Activated T-helper 1 cell treated with Interleukin-2 at 50 U/mL for 16 hours (primary cell): Measurements from ENCODE around the gene RAI2.
"Not testable (repeated sequence)": the region's sequence is repeated elsewhere in the genome, so short reads cannot be mapped to it uniquely, and the experiment has no call there.

Source experiments
- DNase-seq: peaks from one replicate; pipeline ENCODE4 v3.0.0-alpha.2; 2020; ENCODE audit warnings: low read depth

Gene RAI2

DNA sequence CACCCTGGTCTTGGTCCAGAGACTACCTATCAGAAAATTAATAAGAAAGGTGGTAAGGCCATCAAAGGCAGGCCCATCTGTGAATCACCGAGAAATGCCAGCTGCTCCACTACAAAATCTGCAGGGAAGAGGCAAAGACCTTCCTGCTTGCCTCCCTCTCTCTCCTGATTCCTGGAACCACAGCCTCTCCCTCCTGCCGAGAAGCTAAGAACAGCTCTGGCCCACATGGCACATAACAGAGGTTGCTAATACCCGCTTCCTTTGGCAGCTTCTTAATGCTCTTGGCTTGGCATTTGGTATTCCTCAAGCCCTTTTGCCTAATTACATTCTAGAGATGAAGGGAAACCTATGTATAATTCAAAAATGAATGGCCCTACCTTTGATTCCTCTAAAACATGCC lies 32.9 kb downstream of the RAI2 start:
- DNase-seq, result no peak

DNA sequence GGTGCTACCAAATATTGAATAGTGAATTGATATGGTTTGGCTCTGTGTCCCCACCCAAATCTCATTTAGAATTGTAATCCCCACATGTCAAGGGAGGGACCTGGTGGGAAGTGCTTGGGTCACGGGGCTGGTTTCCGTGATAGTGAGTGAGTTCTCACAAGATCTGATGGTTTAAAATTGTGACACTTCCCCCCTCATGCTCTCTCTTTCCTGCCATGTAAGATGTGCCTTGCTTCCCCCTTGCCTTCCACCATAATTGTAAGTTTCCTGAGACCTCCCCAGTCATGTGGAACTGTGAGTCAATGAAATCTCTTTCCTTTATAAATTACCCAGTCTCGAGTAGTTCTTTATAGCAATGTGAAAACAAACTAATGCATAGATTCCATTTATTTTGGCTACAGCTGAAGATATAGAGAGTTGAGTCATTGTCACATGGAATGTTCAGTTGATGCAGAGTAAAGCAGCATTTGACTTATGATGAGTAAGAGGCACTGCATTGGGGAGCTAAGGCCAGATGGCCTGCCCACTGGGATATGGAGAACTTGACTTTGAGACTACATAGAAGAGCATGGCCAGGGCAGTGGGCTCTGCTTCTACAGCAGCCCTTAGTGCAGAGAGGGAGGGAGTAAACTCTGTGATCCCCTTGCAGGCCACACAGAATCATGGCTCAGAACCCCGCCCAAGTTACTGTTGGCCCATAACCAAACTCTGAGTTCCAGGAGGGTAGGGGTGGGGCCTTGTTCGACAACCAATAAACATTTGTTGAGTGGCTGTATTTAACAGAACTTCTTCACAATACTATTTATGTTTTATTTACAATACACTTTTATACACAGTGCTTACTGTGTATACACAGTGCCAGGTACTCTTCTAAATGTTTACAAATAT lies 34.2 kb downstream of the RAI2 start:
- DNase-seq, result no peak

DNA sequence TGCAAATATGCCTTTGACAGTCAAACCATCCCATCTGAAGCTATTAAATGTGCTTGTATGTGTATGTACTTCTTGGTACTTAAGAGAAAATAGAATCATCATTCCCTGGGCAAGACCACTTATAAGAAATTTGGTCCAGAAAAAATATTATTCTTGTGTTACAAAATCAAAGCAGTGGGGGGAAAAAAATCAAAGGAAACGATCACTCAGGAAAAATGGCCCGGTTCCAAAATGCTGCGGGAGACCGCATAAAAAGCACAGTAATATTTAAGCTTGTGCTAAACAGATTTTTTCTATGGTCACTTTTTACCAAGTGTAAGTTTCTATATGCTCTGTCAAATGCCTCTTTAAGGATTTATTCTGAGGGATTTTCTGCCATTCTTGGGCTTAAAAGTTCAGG lies 36.1 kb downstream of the RAI2 start:
- no peak for DNase-seq

DNA sequence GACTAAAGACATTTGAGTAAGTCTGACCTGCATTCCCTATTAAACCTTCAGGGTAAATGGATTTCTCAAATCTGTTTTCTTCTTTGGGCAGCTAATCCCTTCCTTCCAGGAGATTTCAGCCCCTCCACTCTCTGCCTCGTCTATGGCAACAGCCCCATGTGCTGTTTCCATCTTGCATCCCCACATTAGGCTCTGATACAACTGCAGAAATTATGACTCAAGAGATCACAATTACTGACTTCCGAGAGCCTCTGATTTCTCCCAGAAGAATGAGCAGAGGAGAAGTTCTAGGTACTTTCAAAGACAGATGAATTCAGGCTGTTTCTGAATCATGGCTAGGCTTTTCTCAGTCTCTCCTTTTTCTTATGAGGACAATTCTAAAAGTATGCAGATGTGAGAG lies 38.7 kb downstream of the RAI2 start:
- DNase-seq, result no peak

DNA sequence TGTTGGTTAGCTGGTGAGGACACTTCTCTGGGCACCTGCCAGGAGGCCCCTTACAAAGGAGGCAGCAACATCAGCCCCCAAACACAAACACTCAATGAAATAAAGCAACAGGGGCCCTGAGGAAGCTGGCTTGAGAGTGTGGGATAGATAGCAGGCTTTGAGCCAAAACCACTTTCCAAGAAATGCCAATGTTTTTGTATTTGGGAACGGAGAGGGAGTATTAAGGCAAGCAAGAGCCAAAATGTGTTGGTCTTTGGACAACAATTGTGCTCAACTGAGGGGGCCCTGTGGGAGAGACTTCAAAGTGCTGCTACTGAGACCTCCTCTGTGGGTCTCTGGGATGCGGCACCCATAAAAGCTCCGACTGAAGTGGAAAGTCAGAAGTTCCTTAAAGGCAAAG lies 41.0 kb downstream of the RAI2 start:
- no peak for DNase-seq

DNA sequence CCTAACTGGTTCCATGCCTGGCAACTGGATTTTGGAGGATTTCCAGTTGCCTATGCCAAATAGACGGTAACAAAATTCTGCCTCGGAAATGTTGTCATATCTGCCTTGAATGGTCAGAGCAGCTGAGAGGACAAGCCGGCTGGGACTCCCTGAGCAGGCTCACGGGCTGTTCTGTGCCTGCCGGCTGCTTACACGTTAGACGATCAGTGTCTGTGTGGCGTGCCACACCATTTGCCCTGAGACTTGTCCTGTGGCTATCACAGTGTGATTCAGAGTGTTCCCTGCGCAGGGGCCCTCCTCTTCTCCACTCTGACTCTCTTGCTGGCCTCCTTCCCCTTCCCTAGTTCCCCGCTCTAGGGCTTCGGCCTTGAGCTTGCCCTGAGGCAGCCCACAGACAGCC lies 42.4 kb downstream of the RAI2 start:
- DNase-seq, result no peak

- DNase-seq, result no peak
Observed at GRCh38 chrX:17817251-17817650, 43.8 kb downstream of the RAI2 start.

- DNase-seq, result no peak
Observed at GRCh38 chrX:17814557-17814956, 46.5 kb downstream of the RAI2 start.

GRCh38 chrX:17814059-17814458 lies 47.0 kb downstream of the RAI2 start:
- DNase-seq, result no peak

- no peak for DNase-seq
Observed at GRCh38 chrX:17813277-17813676, 47.8 kb downstream of the RAI2 start.

GRCh38 chrX:17812763-17813162 lies 48.3 kb downstream of the RAI2 start:
- no peak for DNase-seq

DNA sequence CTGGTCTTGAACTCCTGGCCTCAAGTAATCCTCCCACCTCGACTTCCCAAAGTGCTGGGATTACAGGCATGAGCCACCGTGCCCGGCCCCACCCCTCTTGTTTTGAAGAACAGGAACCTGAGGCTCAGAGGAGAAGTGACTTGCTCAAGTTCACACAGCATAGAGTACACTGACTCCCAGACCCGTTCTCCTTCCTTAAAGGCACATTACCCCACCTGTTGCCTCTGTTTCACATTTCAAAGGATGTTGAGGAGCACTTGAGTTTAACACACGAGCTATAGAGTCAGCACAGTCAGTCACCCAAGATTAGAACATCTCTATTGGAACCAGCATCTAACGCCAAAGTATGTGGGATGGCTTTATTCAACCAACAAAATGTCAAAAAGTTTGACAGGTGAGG lies 51.1 kb downstream of the RAI2 start:
- DNase-seq, result no peak

GRCh38 chrX:17809273-17809672 lies 51.8 kb downstream of the RAI2 start:
- DNase-seq, result no peak

- no peak for DNase-seq
Observed at GRCh38 chrX:17805120-17805519, 56.0 kb downstream of the RAI2 start.

GRCh38 chrX:17803449-17803848 lies 57.6 kb downstream of the RAI2 start:
- no peak for DNase-seq

- no peak for DNase-seq
Observed at GRCh38 chrX:17802756-17803155, 58.3 kb downstream of the RAI2 start.

- no peak for DNase-seq
Observed at GRCh38 chrX:17801431-17801830, 59.7 kb downstream of the RAI2 start.

DNA sequence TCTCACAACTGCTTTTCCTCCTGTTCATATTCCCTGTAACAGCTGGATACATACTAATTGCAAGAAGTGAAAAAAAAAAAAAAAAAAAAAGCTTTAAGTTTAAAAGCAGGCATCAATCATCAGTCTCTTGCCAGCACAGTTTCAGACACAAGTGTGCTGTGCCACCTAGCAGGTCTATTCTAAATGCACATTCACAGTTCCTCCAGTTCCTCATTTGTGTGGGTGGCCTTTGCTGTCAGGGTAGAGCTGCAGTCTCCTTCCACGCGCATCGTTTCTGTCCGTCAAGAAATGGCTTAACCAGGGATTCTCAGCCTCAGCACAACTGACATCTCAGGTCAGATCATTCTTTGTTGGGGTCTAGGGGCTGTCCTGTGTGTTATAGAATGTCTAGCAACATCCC lies 62.2 kb downstream of the RAI2 start:
- DNase-seq, result no peak

DNA sequence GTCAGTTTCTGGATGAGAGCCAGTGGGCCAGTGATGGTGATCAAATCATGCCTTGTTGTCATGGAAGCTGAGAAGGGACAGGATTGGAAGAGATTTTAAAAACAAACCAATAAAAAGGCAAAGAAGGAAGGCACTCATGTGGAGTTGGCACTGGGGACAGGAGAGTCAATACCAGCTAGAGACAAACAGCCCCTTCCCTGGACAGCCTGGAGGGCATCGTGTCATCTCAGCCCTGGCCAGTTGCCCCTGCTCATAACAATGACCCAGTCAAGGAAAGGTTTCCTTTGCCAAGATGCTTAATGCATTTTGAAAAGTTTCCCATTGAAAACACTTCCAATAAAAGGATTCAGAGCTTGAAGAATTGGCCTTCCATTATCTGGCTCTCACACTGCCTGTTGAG lies 68.3 kb downstream of the RAI2 start:
- DNase-seq, result no peak

- no peak for DNase-seq
Observed at GRCh38 chrX:17788956-17789562, 72.0 kb downstream of the RAI2 start.

- peak; percentile 13 for DNase-seq
Observed at GRCh38 chrX:17788439-17788838, 72.7 kb downstream of the RAI2 start.

DNA sequence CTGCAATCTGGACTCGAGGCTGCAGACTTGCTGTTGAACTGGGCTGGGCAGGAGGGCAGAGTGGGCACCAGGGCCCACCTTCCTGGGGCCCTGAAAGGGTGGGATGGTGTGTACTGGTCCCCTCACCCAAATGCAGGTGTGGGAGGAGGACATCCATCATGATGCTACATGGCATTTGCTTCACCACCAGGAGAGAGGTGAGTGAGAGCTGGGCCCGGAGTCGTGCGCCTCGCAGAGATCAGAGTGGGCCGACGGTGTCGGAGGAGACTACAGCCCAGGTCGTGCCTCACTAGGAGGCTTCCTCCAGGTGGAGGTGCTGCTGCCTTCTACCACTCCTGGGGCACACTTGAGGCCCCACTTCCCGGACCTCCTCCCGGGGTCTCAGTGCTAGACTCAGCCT lies 73.5 kb downstream of the RAI2 start:
- DNase-seq, result no peak

DNA sequence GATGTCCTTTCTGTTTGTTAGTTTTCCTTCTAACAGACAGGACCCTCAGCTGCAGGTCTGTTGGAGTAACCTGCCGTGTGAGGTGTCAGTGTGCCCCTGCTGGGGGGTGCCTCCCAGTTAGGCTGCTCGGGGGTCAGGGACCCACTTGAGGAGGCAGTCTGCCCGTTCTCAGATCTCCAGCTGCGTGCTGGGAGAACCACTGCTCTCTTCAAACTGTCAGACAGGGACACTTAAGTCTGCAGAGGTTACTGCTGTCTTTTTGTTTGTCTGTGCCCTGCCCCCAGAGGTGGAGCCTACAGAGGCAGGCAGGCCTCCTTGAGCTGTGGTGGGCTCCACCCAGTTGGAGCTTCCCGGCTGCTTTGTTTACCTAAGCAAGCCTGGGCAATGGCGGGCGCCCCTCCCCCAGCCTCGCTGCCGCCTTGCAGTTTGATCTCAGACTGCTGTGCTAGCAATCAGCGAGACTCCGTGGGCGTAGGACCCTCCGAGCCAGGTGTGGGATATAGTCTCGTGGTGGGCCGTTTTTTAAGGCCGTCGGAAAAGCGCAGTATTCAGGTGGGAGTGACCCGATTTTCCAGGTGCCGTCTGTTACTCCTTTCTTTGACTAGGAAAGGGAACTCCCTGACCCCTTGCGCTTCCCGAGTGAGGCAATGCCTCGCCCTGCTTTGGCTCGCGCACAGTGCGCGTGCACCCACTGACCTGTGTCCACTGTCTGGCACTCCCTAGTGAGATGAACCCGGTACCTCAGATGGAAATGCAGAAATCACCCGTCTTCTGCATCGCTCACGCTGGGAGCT lies 74.3 kb downstream of the RAI2 start:
- not testable (repeated sequence) for DNase-seq
